Ishikawa (cell line): Measurements from ENCODE around the gene MIB1.

Experiments
- CEBPB ChIP-seq: IDR thresholded peaks from 2 replicates; pipeline ENCODE4 v1.6.1; 2012
- CREB1 ChIP-seq: IDR thresholded peaks from 2 replicates; pipeline ENCODE4 v1.6.1; 2012; ENCODE audit warnings: low read depth
- EP300 ChIP-seq: IDR thresholded peaks from 2 replicates; pipeline ENCODE4 v1.6.1; 2012; ENCODE audit warnings: borderline replicate concordance
- FOXM1 ChIP-seq: IDR thresholded peaks from 2 replicates; pipeline ENCODE4 v1.6.1; 2012; ENCODE audit warnings: low read depth, borderline replicate concordance
- RAD21 ChIP-seq: IDR thresholded peaks from 2 replicates; pipeline ENCODE4 v1.6.1; 2012; ENCODE audit warnings: low read depth
- REST ChIP-seq: IDR thresholded peaks from 2 replicates; pipeline ENCODE4 v1.6.1; 2012; ENCODE audit warnings: low read depth, mild to moderate bottlenecking
- TAF1 ChIP-seq: IDR thresholded peaks from 2 replicates; pipeline ENCODE4 v1.6.1; 2012; ENCODE audit warnings: low read depth, mild to moderate bottlenecking
- TCF12 ChIP-seq: IDR thresholded peaks from 2 replicates; pipeline ENCODE4 v1.6.1; 2012; ENCODE audit warnings: low read depth
- TEAD4 ChIP-seq: IDR thresholded peaks from 2 replicates; pipeline ENCODE4 v1.6.1; 2012
- YY1 ChIP-seq: IDR thresholded peaks from 2 replicates; pipeline ENCODE4 v1.6.1; 2012; ENCODE audit warnings: low read depth
- ZBTB7A ChIP-seq: IDR thresholded peaks from 2 replicates; pipeline ENCODE4 v1.6.1; 2012; ENCODE audit warnings: low read depth
- TF ChIP-seq, protein P1 (sequence below): IDR thresholded peaks from 2 replicates; pipeline ENCODE4 v1.6.1; 2012

DNA sequence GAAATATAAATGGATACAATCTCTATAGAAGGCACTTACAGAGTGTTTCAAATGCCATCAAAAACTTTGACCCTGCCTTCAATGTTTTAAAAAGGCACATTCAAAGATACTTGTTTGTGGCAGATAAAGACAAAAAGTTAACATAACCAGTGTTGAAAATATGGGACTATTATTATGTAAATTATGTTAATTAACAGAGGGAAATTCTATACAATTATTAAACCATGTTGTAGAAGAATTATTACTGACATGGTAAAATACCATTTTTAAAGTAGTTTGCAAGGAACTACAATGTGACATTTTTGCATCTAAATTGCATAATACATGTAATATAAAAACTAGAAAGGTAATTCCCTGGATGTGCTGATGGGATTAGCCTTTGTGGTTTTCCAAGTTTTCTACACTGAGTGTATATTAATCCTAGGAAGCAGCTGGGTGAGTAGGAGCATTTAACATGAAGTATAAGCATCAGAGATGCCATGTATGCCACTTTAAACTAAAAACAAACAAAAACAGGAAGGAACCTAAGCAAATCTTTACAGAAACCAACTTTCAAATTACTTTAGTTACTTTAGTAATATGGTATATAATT lies 21.7 kb downstream of the MIB1 start:
- TF ChIP-seq RAD21 = no peak
- no peak for TF ChIP-seq CEBPB
- TF ChIP-seq TAF1 = no peak
- no peak for TF ChIP-seq REST
- TF ChIP-seq CREB1 = no peak
- TF ChIP-seq EP300 = no peak
- TF ChIP-seq YY1 = no peak
- TF ChIP-seq ZBTB7A = no peak
- TF ChIP-seq FOXM1 = no peak
- TF ChIP-seq TCF12 = no peak
- TF ChIP-seq, protein P1, sequence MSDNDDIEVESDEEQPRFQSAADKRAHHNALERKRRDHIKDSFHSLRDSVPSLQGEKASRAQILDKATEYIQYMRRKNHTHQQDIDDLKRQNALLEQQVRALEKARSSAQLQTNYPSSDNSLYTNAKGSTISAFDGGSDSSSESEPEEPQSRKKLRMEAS = no peak
- TF ChIP-seq TEAD4 = no peak
